ENCODE measurements around the gene CLMN. TPM values are rescaled to one million over a fixed set of nuclear protein-coding genes. Genes with fewer than 3 reads are reported as not detected.

Gene CLMN
- total RNA-seq, 2 experiments from 2014 or later = 0.29 to 0.40 TPM

DNA sequence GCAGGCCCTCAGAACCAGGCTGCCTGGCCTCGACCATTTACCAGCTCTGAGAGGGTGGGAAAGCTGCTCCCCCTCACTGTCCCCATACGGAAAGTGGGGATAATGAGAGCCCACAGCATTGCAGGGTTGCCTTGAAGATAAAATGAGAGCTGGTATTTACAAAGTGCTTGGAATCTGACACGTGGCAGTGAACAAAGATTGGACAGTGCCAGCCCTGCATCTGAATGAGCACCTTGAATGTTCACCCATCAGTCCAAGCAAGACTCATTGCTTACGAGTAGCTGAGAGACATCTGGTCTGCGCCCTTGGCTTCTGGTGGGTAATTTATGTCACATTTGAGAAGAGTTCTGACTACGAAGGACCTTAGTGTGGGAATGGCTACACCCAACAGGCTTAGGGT, 67.5 kb downstream of the CLMN start:
- ChIA-PET POLR2A (no interaction called here), CTCF (no interaction called here)

DNA sequence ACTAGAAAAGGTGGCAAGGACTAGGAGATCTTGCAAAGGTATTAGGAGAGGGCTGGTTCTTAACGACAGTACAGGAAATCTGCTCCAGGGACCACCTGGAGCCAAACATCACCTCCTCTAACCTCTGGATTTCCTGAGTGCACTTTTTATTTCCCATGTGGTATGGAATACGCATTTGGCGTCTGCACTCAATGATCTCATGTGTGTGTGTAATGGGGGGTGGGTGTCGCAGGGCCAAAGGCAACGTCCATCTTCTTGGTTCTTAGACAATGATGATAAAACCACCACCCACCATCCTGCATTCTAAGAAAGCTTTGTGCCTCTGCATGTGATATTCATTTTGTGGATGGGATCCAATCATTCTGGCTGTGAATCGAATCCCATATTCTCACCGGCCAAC, 68.8 kb downstream of the CLMN start:
- CTCF ChIA-PET = no interaction called here
- POLR2A ChIA-PET = no interaction called here

DNA sequence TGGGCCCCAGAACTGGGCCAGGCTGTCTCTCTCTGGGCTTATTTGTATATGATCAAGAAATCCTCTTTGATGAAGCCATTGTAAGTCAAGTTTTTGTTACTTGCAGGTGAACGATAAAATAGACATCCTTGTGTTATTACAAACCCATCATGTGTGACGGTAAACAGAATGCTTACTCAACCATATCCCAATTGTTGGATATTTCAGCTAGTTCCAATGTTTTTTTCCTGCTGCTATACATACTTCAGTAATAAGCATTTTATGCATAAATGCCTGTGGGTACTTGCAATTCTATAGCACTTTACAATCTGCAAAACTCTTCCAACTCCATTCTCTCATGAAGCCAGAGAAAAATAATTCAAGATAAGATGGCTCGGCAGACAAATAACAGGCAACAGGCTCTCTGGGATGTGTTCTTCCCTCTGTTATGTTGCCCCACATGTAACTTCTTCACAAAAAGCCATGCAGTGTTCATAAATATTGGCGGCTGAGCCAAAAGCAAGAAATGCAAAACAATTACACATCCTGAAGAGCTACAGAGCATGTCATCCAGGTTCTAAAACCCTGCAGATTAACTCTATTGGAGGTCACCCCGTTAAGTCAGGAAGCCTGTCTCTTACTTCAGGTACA, 69.5 kb downstream of the CLMN start:
- CTCF ChIA-PET = no interaction called here
- POLR2A ChIA-PET = no interaction called here

DNA sequence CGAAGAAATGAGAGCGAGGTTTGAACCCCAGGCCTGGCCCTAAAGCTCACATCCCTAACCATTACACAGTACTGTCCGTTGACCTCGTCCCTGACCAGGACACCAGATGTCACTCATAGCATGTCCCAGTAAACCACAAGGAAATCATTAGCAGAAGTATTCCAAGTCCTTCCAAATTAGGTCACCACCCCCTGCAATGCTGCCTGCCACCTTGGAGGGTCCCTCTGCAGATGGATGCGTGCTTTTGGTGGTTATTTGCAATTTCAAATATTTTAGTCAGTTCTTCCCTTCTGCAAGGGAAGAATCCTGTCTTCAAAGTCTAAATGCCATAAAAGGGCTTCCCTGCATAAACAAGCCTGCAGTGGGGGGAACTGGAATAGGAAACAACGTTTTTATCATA, 71.3 kb downstream of the CLMN start:
- CTCF ChIA-PET = no interaction called here

DNA sequence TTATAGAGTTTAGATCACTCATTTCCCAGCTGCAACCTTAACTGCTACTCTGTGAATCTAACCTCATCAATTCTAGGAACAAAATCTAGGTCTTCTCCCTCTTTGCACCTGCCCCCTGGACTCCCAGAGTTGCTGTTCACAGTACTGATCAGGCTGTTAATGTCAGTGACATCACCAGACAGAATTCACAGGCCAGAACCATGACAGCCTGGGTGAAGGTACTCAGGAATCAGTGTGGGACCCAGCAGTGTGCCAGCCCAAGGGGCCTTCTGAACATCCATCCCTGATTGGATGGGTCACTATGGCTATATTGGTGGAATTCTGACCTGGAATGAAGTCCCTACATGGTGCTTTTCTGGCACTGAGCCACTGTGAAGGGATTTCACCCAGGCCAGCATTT, 72.8 kb downstream of the CLMN start:
- CTCF ChIA-PET = no interaction called here
- POLR2A ChIA-PET = no interaction called here

More for the DNA sequence above, 71.3 kb downstream of the CLMN start:
- POLR2A ChIA-PET = no interaction called here

DNA sequence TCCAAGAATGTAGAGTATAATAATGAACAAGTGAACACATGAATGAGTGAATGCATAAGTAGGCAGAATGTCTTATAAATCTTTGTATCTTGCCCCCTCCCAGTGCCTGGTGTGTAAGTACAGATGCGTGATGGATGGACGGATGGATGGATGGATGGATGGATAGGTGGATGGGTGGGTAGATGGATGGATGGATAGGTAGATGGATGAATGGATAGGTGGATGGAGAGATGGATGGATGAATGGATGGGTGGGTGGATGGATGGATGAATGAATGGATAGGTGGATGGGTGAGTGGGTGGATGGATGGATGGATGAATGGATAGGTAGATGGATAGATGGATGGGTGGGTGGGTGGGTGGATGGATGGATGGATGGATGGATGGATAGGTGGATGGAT, 74.4 kb downstream of the CLMN start:
- POLR2A ChIA-PET = no interaction called here
- CTCF ChIA-PET = no interaction called here

DNA sequence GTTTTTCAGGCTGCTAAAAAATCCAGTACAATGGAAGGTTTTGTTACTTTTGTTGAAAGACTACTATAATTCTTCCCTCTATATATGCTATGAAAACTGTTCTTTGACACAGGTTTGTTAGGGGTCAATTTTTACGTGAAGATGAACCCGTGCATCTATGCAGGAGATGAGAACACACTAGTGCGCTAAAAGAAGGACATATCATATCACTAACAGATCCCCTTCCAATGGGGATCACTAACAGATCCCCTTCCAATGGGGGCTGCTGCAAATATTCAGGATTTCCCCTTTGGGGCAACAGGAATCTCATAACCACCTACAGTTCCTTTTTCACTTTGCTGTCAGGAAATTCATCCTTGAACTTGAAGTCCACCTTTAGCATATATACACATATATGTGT, 75.1 kb downstream of the CLMN start:
- POLR2A ChIA-PET = no interaction called here
- CTCF ChIA-PET = no interaction called here

DNA sequence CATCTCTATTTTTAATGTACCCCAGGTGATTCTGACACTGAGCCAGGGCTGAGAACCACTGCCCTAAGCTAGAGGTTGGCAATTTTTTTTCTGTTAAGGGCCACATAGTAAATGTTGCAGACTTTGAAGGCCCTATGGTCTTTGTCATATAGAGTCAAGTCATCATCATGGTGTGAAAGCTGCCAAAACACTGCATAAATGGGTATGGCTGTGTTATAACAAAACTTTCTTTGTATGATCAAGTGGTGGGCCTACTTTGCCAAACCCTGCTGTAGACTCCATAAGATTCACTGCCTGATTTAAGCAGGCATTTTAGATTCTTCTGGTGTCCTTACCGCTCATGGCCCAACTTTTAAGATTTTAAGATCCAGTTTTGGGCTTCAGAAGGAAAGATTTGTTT, 76.8 kb downstream of the CLMN start:
- ChIA-PET POLR2A (no interaction called here), CTCF (no interaction called here)

DNA sequence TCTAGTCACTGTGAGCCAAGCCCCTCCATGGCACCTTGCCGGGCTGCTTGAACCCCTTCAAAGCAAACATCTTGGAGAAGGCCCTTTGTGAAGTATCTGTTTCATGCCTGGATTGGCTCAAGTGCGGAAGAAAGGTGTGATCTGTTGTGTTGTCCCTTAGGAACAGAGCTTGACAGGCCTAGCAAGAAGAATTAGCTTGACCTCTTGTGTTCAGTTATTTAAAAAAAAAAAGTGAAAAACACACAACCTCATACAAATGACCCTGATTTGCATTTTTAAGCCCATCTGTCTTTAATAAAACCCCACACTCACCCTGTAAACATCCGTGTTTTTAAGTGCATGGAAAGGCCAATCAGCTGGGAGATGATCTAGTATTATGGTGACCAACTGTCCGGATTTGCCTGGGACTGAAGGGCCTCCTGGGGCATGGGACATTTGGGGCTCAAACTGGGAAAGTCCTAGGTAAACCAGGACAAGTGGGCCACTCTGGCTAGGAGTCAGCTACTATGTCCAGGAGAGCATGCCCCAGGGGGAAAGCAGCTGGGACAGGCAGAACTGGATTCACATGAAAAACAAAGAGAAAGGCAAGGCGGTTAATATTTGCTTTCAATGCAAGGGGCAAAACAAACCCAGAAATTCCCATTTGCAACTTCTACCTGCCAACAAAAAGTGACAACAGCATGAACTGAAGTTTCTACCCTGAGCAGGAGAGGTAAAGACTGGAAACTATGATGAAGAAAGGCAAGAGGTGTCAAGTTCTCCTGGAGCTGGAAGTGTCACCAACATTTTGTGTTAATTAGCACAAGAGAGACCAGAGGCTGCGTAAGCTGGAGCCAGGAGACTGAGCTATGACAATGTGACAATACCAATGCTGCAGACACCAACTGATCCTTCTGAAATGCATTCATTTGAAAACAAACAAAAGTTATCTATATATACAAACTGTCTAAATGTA, 78.6 kb downstream of the CLMN start:
- CTCF ChIA-PET = interaction anchor here (0.7 kb wide), 1 partner anchor 30 kb away, joined by 4 read pairs; no protein-coding TSS in a partner anchor
- POLR2A ChIA-PET = no interaction called here

DNA sequence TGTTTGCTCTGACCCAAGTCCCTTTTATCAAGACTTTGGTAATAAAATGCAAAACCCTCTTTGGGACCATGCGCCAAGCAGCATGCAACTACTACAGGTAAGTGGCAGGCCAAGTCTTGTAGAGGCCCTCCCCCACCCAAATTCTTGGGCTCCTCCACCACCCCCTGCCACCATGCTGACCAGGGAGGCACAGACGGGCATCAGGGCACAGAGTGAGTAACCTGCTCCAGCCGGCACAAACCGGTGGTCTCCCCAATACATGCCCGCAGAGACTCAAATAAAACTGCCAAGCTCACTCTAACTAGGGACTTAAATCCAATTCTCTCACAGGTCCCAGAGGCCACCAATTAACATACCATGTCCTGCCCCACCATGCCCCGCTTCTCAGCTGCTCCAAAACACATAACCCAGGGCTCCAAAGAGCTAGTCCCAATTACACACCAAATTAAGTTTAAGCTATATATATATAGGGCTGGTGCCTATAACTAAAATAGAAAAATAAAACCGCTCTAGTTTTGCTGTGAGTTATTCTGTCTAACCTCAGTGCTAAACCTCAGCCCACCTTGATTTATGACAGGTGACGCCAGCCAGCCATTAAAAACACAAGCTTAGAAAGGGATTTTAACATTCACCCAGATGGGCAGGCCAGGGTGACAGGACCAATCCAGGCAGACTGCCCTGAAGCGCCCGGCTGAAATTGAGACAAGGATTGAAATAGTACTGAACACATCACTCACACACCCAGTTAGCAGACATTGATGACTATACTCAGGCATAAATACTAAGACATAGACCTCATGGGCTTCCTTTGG, 81.0 kb downstream of the CLMN start:
- POLR2A ChIA-PET = no interaction called here
- CTCF ChIA-PET = no interaction called here

DNA sequence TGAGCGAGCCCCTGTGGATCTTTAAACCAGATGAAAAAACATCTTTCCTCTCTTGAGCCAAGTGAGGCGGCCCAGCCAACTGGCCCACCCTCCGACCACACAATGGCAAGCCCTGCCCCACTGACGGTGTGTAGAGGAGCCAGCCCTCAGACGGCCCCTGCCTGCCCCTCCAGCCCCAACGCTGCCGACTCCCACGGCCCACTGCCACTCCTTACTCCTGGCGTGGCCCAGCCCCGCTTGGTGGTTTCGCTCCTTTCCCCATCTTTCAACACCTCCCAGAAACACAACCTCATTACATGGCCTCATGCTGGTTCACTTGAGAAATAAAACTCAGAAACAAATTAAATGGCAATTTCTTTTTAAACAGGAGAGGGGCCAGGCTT, 81.8 kb downstream of the CLMN start:
- ChIA-PET POLR2A (no interaction called here), CTCF (no interaction called here)

DNA sequence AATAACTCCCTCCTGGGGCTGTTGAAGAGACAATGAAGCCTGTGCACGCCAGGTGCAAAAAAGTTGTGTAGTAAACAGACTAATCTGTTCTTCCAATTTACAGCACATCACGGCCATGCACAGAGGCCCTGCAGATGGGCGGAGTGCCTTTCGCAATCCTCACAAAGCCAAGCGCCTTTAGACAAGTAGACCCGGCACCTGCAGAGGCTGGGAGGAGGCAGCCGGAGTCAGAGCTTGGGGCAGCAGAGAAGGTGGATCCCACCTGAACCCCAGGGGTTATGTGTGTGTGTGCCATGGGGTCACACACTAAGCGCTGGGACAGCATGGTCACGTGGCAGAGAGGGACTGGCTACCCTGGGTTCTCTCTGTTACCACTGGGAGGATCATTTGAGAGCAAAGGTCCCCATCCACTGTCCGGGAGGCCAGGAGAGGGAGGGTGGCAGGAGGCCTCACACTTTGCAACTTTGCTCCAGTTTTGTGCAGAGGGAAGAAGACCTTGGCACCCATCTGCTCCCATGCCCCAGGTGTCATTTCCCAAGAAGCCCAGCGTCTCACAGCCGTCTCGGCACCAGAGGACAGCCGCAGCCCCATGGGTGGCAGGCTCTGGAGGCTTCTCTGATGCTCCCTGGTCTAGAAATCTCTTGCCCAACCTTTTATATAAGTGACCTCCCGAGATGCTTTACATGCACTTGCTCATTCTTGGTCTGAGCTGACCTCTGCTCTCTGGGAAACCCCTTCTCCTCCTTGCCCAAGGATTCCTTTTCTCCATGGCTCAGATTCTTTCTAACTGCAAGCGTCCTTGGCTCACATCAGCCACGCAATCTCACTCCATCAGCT, 82.4 kb downstream of the CLMN start:
- ChIA-PET CTCF (no interaction called here), POLR2A (no interaction called here)

DNA sequence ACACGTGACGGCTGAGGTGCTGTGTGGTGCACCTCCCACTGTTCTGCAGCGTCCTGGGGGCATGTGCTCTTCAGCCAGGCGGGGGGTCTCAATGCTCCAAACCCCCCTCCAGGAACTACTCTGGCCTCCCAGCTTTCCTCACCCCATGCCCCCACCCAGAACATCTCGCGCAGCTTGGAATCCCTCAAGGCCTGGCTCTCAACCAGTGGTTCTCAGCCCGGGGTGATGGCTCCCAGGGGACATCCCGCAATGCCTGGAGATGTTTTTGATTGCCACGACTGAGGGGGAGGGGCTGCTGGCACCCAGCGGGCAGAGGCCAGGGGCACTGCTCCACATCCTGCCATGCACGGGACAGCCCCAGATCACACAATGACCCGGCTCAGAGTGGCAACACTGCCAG, 83.5 kb downstream of the CLMN start:
- ChIA-PET CTCF (no interaction called here), POLR2A (no interaction called here)

DNA sequence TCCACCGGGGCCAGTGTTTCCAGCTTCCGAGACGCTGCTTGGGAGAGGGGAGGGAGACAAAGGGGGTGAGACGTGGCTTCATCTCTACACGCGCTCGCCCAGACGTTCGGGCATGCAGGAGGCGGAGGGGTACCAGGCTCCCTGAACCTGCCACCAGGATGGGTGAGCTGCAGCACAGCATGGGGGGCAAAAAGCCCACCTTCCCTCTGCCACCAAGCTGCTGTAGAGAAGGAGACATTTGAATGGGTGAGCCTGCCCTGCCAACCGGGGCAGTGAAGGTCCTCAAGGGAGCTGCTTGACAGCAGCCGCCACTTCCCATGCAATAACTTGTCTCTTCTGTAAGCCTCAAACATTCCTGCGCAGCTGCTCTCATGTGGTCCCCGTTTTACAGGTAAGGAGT, 83.9 kb downstream of the CLMN start:
- POLR2A ChIA-PET = no interaction called here

DNA sequence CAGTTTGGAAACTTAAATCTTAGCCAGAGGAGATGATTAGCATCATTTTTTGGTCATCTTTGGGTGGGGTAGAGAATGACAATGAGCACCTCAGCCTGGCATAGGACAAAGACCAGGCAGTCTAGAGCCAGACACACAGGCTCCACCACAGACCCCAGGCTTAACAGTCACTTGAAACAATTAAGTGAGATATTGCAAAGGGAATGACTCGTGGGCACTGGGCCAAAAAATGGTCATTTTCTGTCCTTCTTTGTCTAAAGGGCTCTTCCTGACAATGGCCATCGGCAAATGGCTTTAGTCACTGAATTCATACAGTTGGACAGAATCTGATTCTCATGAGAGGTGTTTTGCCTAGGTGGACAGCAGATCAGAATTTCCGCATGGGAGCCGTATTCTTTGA, 84.4 kb downstream of the CLMN start:
- CTCF ChIA-PET = interaction anchor here (0.8 kb wide), 1 partner anchor 11 kb away, joined by 3 read pairs; no protein-coding TSS in a partner anchor

More for the DNA sequence above, 83.9 kb downstream of the CLMN start:
- CTCF ChIA-PET = no interaction called here

DNA sequence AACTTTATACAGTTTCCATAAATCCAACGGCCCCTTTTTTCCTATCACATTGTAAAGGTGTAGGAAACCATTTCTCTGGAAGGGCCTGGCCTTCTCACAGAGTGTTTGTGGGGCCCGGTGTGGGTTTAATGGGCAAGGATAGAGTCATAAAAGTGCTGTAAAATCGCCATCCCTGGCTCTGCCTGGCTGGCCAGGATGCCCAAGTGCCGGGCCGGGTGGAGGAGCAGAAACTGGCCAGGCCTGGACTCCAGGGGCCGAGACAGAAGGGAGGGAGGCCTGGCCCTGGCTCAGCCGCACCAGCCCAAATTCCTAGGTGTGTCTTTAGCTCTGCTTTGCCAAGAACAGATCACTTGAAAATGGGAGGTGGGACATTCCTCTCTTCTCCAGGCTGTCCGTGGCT, 85.3 kb downstream of the CLMN start:
- CTCF ChIA-PET = interaction anchor here (0.8 kb wide), 1 partner anchor 10 kb away, joined by 3 read pairs; no protein-coding TSS in a partner anchor
- POLR2A ChIA-PET = no interaction called here

More for the DNA sequence above, 84.4 kb downstream of the CLMN start:
- POLR2A ChIA-PET = no interaction called here

DNA sequence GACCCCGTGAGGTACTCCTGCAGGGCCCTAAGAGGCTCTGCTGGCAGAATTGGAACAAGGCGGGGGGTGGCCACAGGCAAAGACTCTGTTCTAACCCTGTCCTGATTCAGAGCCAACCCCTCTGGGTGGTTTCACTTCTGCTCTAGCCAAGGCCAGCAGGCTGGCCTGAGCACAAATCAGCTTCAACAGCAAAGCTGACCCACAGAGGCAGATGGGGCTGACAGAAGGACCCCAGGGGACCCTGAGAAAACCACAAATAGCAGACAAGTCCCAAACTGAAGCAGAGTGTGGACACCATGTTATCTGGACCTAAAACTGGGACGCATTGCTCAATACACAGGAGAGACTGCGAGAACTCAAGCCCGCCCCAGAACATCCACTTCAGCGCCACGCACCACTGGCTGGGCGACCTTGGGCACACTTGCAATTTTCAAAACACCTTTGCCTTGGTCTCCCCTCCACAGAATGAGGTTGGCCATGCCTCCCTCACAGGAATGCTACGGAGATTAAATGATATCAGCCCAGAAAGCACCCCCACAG, 85.9 kb downstream of the CLMN start:
- ChIA-PET POLR2A (no interaction called here), CTCF (no interaction called here)

DNA sequence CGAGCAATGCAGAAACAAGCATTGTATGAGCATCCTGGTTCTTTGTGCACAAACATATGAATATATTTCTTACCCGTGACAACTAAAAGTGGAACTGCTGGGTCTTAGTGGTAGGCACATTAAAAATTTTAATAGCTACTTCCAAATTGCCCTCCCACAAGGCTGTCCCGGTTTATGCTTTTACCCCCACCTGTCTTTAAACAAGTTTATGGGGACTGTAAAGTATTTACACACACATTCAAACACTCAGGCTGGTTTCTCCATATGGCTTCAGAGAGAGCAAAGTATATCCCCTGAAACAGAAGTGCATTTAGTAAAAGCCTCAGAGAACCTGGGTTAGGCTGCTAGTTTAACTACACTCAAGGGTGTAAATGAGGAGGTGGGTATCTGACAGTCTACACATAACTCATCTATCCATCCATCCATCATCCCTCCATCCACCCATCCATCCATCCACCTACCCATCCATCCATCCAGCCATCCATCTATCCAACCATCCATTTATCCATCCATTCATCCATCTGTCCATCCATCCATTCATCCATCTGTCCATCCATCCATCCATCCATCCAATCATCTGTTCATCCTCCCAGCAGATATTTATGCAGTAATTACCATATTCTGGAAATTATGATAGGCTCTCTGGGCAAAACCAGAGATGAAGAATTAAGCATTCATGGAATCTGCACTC, 86.7 kb downstream of the CLMN start:
- ChIA-PET CTCF (no interaction called here), POLR2A (no interaction called here)

DNA sequence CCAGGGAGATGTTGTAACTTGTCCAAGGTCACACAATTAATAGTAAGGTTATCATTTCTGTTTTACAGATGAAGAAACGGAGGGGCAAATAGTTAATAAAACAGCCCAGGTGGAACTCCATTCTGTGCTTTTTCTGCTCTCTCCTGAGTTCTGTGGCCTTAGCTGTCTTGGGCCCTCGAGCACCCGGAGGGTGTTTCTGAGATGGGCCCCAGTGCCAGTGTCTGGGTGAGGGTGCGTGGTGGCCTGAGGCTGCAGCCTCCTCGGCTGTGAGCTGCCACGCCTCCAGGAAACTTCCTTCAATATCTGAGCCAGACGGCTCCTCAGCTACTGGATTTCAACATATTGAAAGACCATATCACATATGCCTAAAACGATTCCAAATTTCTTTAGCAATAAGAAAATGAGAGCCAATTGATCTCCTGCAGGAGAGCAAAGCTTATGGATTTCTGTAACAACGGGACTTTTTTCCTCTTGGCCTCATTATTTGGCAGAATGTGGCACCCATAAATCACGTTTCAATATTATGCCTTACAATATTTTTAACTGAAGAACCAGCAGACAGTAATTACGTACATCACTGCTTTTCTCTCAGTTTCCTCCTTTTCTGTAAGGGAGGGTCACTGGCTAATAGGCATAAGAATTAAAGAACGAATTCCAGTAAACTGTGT, 87.6 kb downstream of the CLMN start:
- ChIA-PET POLR2A (no interaction called here), CTCF (no interaction called here)

All from activated CD8-positive, alpha-beta memory T cell treated with anti-CD3 and anti-CD28 coated beads for 36 hours (primary cell).